Astrocyte (in vitro differentiated cells and primary cell): ENCODE measurements around the gene AUTS2.

ENCODE experiments used
- EZH2 ChIP-seq: IDR thresholded peaks from 2 replicates; pipeline ENCODE4 v1.6.1; 2012; ENCODE audit warnings: mild to moderate bottlenecking, low read length, inconsistent platforms; ENCODE audit not compliant: insufficient read depth
- TF ChIP-seq, protein P1 (sequence below): IDR thresholded peaks from 2 replicates; pipeline ENCODE4 v1.5.1; 2011; ENCODE audit warnings: low read depth, mild to moderate bottlenecking, inconsistent platforms, low read length, moderate library complexity; ENCODE audit not compliant: insufficient read depth

DNA sequence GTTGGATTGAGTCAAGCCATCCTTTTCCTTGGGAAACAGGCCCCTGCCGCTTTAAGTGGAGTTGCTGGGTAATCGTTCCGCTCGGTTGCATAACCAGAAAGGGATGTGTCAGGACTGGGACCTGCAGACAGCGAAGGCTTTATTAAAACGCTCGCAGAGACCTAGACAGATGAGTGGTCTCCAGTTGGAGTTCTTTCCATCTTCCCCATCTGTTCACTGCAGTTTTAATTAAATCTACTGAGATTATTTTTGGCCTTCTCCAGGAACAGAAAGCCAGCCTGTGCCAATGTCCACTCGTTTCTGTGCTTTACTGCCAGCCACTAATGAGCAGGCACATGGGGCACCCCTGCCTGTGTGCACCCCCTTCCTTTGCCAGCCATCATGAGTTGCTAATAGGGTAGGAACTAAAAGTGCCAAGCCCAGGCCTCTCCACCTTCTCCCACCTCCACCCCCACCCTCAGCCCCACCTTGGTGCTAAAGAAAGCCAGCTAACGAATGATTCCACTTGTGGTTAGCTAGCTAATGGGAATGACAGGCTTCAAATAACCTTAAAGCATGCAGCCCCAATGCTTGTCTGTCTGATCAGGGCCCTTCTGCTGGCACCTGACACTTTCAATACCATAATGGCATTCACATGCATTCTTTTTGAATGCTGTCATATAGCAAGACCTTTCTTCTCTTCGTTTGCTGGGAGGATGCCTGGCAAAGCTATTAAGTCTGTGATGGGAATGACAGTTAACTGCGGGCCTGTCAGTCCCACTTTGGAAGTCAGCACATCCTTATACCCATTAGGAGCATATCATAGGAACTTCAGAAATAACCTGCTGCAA, 976.9 kb downstream of the AUTS2 start:
- TF ChIP-seq, protein P1, sequence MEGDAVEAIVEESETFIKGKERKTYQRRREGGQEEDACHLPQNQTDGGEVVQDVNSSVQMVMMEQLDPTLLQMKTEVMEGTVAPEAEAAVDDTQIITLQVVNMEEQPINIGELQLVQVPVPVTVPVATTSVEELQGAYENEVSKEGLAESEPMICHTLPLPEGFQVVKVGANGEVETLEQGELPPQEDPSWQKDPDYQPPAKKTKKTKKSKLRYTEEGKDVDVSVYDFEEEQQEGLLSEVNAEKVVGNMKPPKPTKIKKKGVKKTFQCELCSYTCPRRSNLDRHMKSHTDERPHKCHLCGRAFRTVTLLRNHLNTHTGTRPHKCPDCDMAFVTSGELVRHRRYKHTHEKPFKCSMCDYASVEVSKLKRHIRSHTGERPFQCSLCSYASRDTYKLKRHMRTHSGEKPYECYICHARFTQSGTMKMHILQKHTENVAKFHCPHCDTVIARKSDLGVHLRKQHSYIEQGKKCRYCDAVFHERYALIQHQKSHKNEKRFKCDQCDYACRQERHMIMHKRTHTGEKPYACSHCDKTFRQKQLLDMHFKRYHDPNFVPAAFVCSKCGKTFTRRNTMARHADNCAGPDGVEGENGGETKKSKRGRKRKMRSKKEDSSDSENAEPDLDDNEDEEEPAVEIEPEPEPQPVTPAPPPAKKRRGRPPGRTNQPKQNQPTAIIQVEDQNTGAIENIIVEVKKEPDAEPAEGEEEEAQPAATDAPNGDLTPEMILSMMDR = no peak
- no peak for TF ChIP-seq EZH2
